ENCODE data around the gene EXOC4.

EXOC4 gene

DNA sequence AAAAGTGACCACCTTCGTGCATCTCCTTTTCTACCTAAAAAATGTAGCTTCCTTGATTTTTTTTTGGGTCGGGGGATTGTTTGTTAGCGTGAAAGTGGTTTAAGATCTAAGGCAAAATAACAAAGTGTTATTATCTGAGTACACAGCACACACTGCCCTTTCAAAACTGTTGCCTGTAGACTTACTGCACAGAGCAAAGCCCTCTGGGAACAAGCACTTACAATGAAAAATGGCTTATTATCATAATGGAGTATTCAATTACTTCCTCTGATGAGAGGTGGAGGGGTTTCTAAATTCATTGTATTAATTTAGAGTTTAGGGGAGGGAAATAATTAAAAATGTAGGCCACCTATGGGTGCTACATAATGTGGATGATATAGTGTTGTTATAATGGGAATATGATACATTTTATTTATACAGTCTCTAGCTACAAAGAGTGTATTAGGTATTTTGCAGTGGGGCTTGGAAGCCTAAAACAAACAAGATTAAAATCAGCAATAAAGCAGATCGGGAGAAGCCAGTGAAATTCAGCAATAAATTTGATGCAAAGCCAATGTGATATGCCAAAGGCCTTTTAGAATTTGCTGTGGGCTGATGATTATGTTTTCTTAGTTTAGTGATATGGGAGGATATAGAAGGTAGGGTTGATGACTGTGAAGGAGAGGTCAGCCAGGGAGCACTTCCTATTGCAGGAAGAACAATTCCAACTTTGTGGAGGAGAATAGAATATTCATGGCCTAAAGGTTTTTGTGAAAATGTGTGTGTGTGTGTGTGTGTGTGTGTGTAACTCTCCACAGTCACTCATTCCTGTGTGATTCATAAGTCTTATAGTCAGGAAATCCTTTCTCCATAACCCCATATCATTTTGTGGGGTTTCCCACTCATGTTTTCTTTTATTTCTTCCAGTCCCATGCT lies 17.7 kb upstream of the EXOC4 start:
- peak overlapping the region; percentile 9; the same call in 1 of the 2 replicates for H3K27ac ChIP-seq
- TF ChIP-seq, protein P1, sequence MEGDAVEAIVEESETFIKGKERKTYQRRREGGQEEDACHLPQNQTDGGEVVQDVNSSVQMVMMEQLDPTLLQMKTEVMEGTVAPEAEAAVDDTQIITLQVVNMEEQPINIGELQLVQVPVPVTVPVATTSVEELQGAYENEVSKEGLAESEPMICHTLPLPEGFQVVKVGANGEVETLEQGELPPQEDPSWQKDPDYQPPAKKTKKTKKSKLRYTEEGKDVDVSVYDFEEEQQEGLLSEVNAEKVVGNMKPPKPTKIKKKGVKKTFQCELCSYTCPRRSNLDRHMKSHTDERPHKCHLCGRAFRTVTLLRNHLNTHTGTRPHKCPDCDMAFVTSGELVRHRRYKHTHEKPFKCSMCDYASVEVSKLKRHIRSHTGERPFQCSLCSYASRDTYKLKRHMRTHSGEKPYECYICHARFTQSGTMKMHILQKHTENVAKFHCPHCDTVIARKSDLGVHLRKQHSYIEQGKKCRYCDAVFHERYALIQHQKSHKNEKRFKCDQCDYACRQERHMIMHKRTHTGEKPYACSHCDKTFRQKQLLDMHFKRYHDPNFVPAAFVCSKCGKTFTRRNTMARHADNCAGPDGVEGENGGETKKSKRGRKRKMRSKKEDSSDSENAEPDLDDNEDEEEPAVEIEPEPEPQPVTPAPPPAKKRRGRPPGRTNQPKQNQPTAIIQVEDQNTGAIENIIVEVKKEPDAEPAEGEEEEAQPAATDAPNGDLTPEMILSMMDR (conservative IDR thresholded peaks at IDR 0.05), result no peak
- no peak for TF ChIP-seq ZFX (IDR thresholded peaks at IDR 0.05)

DNA sequence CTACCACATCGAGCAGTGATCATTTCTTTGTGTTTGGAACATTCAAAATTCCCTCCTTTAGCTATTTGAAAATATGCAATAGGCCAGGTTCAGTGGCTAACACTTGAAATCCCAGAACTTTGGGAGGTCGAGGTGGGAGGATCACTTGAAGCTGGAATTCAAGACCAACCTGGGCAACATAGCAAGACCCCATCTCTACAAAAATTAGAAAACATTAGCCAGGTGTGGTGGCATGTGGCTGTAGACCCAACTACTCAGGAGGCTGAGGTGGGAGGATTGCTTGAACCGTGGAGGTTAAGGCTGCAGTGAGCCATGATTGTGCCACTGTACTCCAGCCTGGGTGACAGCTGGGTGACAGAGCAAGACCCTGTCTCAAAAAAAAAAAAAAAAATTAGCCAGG lies 15.3 kb upstream of the EXOC4 start:
- H3K27ac ChIP-seq, result no peak overlapping the region
- TF ChIP-seq, protein P1 (conservative IDR thresholded peaks at IDR 0.05), result no peak
- TF ChIP-seq ZFX (IDR thresholded peaks at IDR 0.05), result no peak

DNA sequence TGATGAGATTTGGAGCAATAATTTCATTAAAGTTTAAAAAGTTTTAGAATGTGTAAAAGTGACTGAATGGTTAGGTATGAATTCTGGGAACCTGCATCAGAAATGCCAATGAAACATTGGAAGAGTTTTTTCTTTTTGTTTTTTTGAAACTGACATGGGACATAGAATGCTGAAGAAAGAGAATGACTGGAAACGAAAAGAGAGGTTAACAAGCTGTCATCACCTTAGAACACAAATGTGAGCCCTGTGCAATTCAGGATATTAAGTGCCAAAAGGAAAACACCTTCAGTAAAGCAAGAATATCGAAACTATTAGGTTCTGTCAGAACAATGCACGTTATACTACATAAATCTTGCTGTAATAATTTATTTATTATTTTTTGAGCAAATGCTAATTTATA lies 12.6 kb upstream of the EXOC4 start:
- TF ChIP-seq ZFX (IDR thresholded peaks at IDR 0.05), result no peak
- TF ChIP-seq, protein P1 (conservative IDR thresholded peaks at IDR 0.05), result no peak
- H3K27ac ChIP-seq, result no peak overlapping the region

DNA sequence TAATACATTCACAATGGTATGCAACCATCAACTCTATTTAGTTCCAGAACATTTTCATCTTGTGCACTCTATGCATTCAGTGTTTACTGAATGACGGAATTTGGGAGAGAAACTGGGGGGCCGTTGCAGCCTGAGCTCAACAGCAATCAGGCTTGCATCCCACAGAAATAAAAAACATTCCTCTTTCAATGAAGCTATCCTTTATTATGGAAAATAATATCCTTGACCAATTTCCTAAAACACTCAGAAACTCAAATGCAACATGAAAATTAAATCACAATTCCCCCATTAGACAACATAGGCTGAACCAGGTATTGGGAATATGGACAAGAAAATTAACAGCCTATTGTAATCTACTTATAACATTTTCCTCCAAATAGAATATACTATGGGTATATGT lies 6.3 kb upstream of the EXOC4 start:
- TF ChIP-seq ZFX (IDR thresholded peaks at IDR 0.05), result no peak
- TF ChIP-seq, protein P1 (conservative IDR thresholded peaks at IDR 0.05), result no peak
- no peak overlapping the region for H3K27ac ChIP-seq

DNA sequence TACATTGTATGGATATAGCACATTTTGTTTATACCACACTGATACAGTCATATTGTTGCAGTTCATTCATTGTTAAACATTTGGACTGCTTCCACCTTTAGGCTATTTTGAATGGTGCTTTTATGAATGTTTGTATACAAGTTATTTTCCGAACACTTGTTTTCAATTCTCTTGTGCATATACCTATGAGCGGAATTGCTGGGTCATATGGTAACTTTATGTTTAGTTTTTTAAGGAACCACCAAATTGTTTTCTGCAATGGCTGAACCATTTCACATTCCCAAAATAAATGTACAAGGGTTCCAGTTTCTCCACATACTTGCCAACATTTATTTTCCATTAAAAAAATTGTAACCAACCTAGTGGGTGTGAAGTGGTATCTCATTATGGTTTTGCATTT lies 4.0 kb upstream of the EXOC4 start:
- TF ChIP-seq ZFX (IDR thresholded peaks at IDR 0.05), result no peak
- H3K27ac ChIP-seq, result no peak overlapping the region

DNA sequence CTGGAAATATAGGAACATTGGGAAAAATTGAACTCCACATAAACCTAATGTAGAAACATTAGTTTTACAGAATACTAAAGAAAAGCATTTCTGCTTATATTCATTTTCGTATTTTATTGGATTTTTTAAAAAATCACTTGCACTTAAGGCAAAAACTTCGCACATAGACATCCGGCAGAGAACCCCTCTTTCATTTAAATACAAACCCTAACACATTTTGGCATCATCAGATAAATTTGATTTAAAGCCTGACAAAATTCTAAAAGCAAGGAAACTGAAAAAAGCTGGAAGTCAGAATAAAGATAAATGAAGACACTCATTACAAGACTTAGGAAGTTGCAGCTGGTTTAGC lies 396 bp upstream of the EXOC4 start:
- no peak overlapping the region; the same call in 1 of the 2 replicates for H3K27ac ChIP-seq
- TF ChIP-seq, protein P1 (conservative IDR thresholded peaks at IDR 0.05), result no peak
- no peak for TF ChIP-seq ZFX (IDR thresholded peaks at IDR 0.05)

DNA sequence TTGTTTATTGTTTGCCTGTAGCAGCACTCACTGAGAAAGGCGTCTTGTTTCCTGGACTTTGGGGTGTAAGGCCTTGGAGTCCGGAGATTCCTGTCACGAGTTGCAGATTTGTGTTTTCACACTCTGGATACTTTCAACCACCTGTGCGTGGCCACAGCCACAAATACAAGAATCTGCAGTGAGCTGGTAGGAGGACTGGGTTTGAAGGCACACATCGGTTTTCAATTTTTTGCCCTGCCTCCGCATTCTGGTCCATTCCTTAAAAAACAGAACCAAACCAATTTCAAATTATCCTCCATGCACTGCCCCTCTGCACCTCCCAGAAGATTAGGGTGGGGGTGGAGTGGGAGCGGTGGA lies 619 bp downstream of the EXOC4 start:
- H3K27ac ChIP-seq, result peak overlapping the region; percentile 84
- TF ChIP-seq, protein P1 (conservative IDR thresholded peaks at IDR 0.05), result no peak
- TF ChIP-seq ZFX (IDR thresholded peaks at IDR 0.05), result no peak

DNA sequence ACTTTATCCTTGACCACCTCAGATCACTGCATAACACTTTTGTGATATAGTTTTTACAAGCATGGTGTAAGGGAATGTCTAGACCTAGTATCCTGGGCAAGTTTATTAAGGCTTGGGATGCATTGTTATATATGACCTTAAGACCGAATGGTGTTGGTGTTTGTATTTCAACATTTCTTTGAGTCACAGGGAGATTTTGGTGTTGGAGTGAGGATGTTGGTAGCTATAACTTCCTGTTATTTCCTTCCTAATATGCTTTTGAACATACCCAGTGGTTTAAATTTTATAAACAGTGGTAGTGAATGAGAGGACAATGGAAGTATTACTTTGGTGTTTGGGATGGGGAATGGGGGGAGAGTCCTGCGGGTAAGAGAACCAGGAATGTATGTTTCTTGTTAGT lies 2.6 kb downstream of the EXOC4 start:
- H3K27ac ChIP-seq, result no peak overlapping the region
- TF ChIP-seq, protein P1 (conservative IDR thresholded peaks at IDR 0.05), result no peak
- TF ChIP-seq ZFX (IDR thresholded peaks at IDR 0.05), result no peak
